ENCODE measurements around the gene SGIP1.

The SGIP1 gene

DNA sequence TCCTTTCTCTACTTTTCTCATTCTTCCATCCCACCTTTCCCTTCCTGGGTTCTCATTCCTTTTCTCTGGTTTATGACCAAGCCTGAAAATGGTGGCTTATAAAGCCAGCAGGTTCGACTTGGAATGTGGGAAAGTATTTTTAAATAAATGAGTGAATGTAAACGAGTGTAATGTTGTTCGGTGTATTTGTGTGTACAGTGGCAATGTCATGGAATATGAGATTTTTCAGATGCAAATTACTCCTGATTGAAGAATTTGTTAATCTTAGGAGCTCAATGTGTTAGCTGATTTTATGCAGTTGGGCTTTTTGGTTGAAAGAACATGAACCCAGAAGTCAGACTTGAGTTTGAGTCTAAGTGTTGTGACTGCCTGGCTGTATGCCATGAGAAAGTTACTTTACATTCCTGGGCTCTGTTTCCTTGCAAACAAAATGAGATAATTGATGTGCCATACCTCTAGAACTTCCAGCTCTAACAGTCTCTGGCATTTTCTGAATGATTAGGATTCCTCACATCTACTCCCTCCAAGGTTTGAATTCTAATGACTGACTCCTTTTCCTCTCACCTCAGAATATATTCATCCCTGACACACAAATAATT is 6.6 kb downstream of the SGIP1 start:
- Histone ChIP-seq H3K9me2 (replicated peaks; ENCODE audit: insufficient read depth, low read length) (no peaks in the 10 kb centered on the region), H3K79me2 (ENCODE audit: low read length) (no peaks in the 10 kb centered on the region), H2AFZ (ENCODE audit: low read length) (no peak overlapping the region), H3F3A (ENCODE audit: insufficient read depth, low read length) (no peaks in the 10 kb centered on the region), H3K4me3 (ENCODE audit: low read length) (no peak overlapping the region), H3K9ac (ENCODE audit: low read length) (no peak overlapping the region), H4K20me1 (ENCODE audit: insufficient read depth, low read length) (no peaks in the 10 kb centered on the region), H3K36me3 (replicated peaks; ENCODE audit: insufficient read depth, low read length) (no peaks in the 10 kb centered on the region), H3K27me3 (replicated peaks; ENCODE audit: insufficient read depth, low read length) (no peaks in the 10 kb centered on the region), H3K9me3 (replicated peaks; ENCODE audit: insufficient read depth, low read length) (no peaks in the 10 kb centered on the region), H3K4me2 (ENCODE audit: low read depth, low read length) (no peak overlapping the region), H3K27ac (ENCODE audit: low read length) (no peak overlapping the region), H3K4me1 (ENCODE audit: low read length) (no peaks in the 10 kb centered on the region)
- TF ChIP-seq EZH2phosphoT487 (IDR thresholded peaks at IDR 0.05; ENCODE audit: low read length) (no peak), EZH2 (optimal IDR thresholded peaks at IDR 0.05; ENCODE audit: low read depth, low read length) (no peak)
- TF ChIP-seq, protein P1, sequence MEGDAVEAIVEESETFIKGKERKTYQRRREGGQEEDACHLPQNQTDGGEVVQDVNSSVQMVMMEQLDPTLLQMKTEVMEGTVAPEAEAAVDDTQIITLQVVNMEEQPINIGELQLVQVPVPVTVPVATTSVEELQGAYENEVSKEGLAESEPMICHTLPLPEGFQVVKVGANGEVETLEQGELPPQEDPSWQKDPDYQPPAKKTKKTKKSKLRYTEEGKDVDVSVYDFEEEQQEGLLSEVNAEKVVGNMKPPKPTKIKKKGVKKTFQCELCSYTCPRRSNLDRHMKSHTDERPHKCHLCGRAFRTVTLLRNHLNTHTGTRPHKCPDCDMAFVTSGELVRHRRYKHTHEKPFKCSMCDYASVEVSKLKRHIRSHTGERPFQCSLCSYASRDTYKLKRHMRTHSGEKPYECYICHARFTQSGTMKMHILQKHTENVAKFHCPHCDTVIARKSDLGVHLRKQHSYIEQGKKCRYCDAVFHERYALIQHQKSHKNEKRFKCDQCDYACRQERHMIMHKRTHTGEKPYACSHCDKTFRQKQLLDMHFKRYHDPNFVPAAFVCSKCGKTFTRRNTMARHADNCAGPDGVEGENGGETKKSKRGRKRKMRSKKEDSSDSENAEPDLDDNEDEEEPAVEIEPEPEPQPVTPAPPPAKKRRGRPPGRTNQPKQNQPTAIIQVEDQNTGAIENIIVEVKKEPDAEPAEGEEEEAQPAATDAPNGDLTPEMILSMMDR (IDR thresholded peaks at IDR 0.05; ENCODE audit: low read length): no peak
- no peak for DNase-seq

DNA sequence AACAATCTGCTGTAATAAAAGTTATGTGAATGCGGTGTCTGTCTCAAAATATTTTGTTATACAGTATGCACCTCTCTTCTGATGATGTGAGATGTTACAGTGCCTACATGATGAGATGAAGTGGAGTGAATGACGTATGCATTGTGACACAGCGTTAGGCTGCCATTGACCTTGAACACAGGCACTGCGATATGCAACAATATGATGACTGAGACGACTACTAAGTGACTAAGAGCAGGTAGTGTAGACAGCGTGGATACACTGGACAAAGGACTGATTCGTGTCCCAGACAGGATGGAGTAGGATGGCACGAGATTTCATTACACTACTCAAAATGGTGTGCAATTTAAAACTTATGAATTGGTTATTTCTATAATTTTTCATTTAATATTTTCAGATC is 8.4 kb downstream of the SGIP1 start:
- DNase-seq: no peak
- H3K9me3 ChIP-seq (replicated peaks; ENCODE audit: insufficient read depth, low read length): no peaks in the 10 kb centered on the region
- no peak overlapping the region for H3K4me3 ChIP-seq (ENCODE audit: low read length)
- H3K4me1 ChIP-seq (ENCODE audit: low read length): no peaks in the 10 kb centered on the region
- H3K9me2 ChIP-seq (replicated peaks; ENCODE audit: insufficient read depth, low read length): no peaks in the 10 kb centered on the region
- no peak overlapping the region for H3K27ac ChIP-seq (ENCODE audit: low read length)
- no peak overlapping the region for H3K9ac ChIP-seq (ENCODE audit: low read length)
- no peaks in the 10 kb centered on the region for H3K36me3 ChIP-seq (replicated peaks; ENCODE audit: insufficient read depth, low read length)
- no peaks in the 10 kb centered on the region for H3F3A ChIP-seq (ENCODE audit: insufficient read depth, low read length)
- no peaks in the 10 kb centered on the region for H4K20me1 ChIP-seq (ENCODE audit: insufficient read depth, low read length)
- TF ChIP-seq, protein P1 (IDR thresholded peaks at IDR 0.05; ENCODE audit: low read length): no peak
- no peak for TF ChIP-seq EZH2phosphoT487 (IDR thresholded peaks at IDR 0.05; ENCODE audit: low read length)
- TF ChIP-seq EZH2 (optimal IDR thresholded peaks at IDR 0.05; ENCODE audit: low read depth, low read length): no peak
- H2AFZ ChIP-seq (ENCODE audit: low read length): no peak overlapping the region
- no peak overlapping the region for H3K4me2 ChIP-seq (ENCODE audit: low read depth, low read length)
- H3K27me3 ChIP-seq (replicated peaks; ENCODE audit: insufficient read depth, low read length): no peaks in the 10 kb centered on the region
- no peaks in the 10 kb centered on the region for H3K79me2 ChIP-seq (ENCODE audit: low read length)

DNA sequence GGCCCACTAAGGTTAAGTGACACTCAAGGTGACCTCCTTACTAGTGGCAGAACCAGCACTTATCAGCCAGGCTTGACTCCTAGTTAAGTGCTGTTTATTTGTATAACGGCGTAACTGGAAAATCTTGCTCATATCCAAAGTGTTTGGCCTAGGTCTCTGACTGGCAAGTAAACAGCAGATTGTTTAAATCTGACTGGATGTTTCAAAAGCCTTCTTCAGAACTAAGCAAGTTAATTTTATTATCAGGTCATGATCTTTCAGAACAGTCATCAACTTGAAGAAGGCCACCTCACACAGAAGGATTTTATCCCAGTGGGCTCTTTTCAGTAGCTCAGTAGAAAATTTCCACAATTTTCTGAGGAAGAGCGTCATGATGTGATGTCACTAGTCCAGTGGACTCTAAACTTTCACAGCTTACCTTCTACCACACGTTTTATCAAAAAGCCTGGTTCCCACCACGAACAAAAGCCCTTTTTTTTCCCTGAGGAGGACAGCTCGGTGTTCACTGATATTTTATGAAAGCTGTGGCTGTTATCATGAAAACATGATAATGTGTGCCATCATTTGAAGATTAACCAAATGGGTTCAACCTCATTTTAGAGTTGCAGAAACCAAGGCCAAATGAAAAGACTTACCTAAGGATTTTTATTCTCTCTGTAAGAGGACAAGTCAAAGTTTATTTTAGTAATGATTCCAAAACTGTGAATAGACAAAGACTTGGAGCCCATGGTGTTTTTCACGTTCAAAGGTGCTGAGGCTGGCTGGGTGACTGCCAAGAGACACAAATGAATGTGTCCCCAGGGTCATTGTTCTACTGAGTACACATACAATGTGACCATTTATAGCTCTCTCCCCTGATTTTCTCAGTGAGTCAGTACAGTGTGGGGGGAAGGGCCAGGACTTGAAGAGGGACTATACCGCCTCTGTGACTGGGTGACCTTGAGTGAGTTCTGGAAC is 9.1 kb downstream of the SGIP1 start:
- no peaks in the 10 kb centered on the region for H3K4me1 ChIP-seq (ENCODE audit: low read length)
- no peak for DNase-seq
- H3K9me3 ChIP-seq (replicated peaks; ENCODE audit: insufficient read depth, low read length): no peaks in the 10 kb centered on the region
- H3K27ac ChIP-seq (ENCODE audit: low read length): no peak overlapping the region
- no peaks in the 10 kb centered on the region for H3F3A ChIP-seq (ENCODE audit: insufficient read depth, low read length)
- H3K4me2 ChIP-seq (ENCODE audit: low read depth, low read length): no peak overlapping the region
- no peaks in the 10 kb centered on the region for H4K20me1 ChIP-seq (ENCODE audit: insufficient read depth, low read length)
- TF ChIP-seq EZH2phosphoT487 (IDR thresholded peaks at IDR 0.05; ENCODE audit: low read length) (no peak), EZH2 (optimal IDR thresholded peaks at IDR 0.05; ENCODE audit: low read depth, low read length) (no peak)
- TF ChIP-seq, protein P1 (IDR thresholded peaks at IDR 0.05; ENCODE audit: low read length): no peak
- no peak overlapping the region for H3K4me3 ChIP-seq (ENCODE audit: low read length)
- H3K9ac ChIP-seq (ENCODE audit: low read length): no peak overlapping the region
- H3K27me3 ChIP-seq (replicated peaks; ENCODE audit: insufficient read depth, low read length): no peaks in the 10 kb centered on the region
- H2AFZ ChIP-seq (ENCODE audit: low read length): no peak overlapping the region
- H3K36me3 ChIP-seq (replicated peaks; ENCODE audit: insufficient read depth, low read length): no peaks in the 10 kb centered on the region
- H3K79me2 ChIP-seq (ENCODE audit: low read length): no peaks in the 10 kb centered on the region
- no peaks in the 10 kb centered on the region for H3K9me2 ChIP-seq (replicated peaks; ENCODE audit: insufficient read depth, low read length)
